DOHH2 (cell line): Measurements from ENCODE around the gene AEN.
A peak's percentile ranks its signal among the peaks of the same experiment; 100 is the strongest.
"Not testable (repeated sequence)": the region's sequence is repeated elsewhere in the genome, so short reads cannot be mapped to it uniquely, and the experiment has no call there.

Source experiments
- H3F3A ChIP-seq: fragments of 200-600 bp; sonication (generic), shearing (Covaris generic); 2 replicates; pipeline ENCODE4 v1.6.0; 2016; ENCODE audit warnings: antibody characterized with exemption, mild to moderate bottlenecking; ENCODE audit not compliant: control insufficient read depth, insufficient read depth
- H3K27ac ChIP-seq: fragments of 200-600 bp; sonication (generic); 2 replicates; pipeline ENCODE4 v1.5.1; 2014; ENCODE audit warnings: low read depth, mild to moderate bottlenecking, low read length, moderate library complexity
- H3K27me3 ChIP-seq: fragments of 200-600 bp; sonication (generic); 2 replicates; pipeline ENCODE4 v1.6.1; 2014; ENCODE audit warnings: mild to moderate bottlenecking, low read length, mixed read lengths; ENCODE audit not compliant: control insufficient read depth
- H3K36me3 ChIP-seq: fragments of 200-600 bp; sonication (generic); 2 replicates; pipeline ENCODE4 v1.6.1; 2014; ENCODE audit warnings: mild to moderate bottlenecking, low read length, moderate library complexity, mixed read lengths; ENCODE audit not compliant: control insufficient read depth
- H3K4me1 ChIP-seq: fragments of 200-600 bp; sonication (generic); 2 replicates; pipeline ENCODE4 v1.6.1; 2014; ENCODE audit warnings: mild to moderate bottlenecking, low read length, mixed read lengths; ENCODE audit not compliant: control insufficient read depth
- H3K4me2 ChIP-seq: fragments of 200-600 bp; sonication (generic); 2 replicates; pipeline ENCODE4 v1.6.0; 2014; ENCODE audit warnings: mild to moderate bottlenecking, low read length, moderate library complexity
- H3K4me3 ChIP-seq: fragments of 200-600 bp; sonication (generic); 2 replicates; pipeline ENCODE4 v1.5.1; 2014; ENCODE audit warnings: mild to moderate bottlenecking, low read length, mixed read lengths
- H3K79me2 ChIP-seq: fragments of 200-600 bp; sonication (generic); 2 replicates; pipeline ENCODE4 v1.6.1; 2014; ENCODE audit warnings: mild to moderate bottlenecking, low read length, mixed read lengths; ENCODE audit not compliant: control insufficient read depth
- H3K9me2 ChIP-seq: fragments of 200-600 bp; sonication (generic); replicated peaks from 2 replicates; pipeline ENCODE4 v1.6.1; 2014; ENCODE audit warnings: mild to moderate bottlenecking, low read length, mixed read lengths; ENCODE audit not compliant: control insufficient read depth
- H3K9me3 ChIP-seq: fragments of 200-600 bp; sonication (generic); 2 replicates; pipeline ENCODE4 v1.6.1; 2014; ENCODE audit warnings: antibody characterized with exemption, low read length, mixed read lengths; ENCODE audit not compliant: control insufficient read depth, insufficient read depth
- H4K20me1 ChIP-seq: fragments of 200-600 bp; sonication (generic); 2 replicates; pipeline ENCODE4 v1.6.0; 2014; ENCODE audit warnings: low read depth, mild to moderate bottlenecking, antibody characterized with exemption, low read length, moderate library complexity; ENCODE audit not compliant: control insufficient read depth, insufficient read depth
- CTCF ChIP-seq: fragments of 200-600 bp; sonication (generic); IDR thresholded peaks from one replicate; pipeline ENCODE4 v1.5.1; 2014; ENCODE audit warnings: antibody characterized with exemption, mild to moderate bottlenecking, low read depth, low read length; ENCODE audit not compliant: poor library complexity, severe bottlenecking
- EZH2phosphoT487 ChIP-seq: fragments of 200-600 bp; sonication (generic); IDR thresholded peaks from 2 replicates; pipeline ENCODE4 v1.6.1; 2017; ENCODE audit warnings: borderline replicate concordance, mild to moderate bottlenecking, antibody characterized with exemption, low read length, moderate library complexity, mixed read lengths

Gene AEN

GRCh38 chr15:88630798-88631463 lies 9.8 kb downstream of the AEN start:
- Histone ChIP-seq H3K36me3 (peaks cover 90% of the 10 kb centered on the region), H3K27ac (peak overlapping the region; percentile 97), H3K4me1 (peaks cover 97% of the 10 kb centered on the region), H3K79me2 (peaks cover 79% of the 10 kb centered on the region), H3K27me3 (no peaks in the 10 kb centered on the region), H4K20me1 (peaks cover 19% of the 10 kb centered on the region), H3K9me2 (no peaks in the 10 kb centered on the region), H3K9me3 (no peaks in the 10 kb centered on the region), H3K4me2 (no peak overlapping the region), H3F3A (peaks cover 38% of the 10 kb centered on the region), H3K4me3 (no peak overlapping the region)
- no peak for TF ChIP-seq EZH2phosphoT487
- no peak for TF ChIP-seq CTCF

DNA sequence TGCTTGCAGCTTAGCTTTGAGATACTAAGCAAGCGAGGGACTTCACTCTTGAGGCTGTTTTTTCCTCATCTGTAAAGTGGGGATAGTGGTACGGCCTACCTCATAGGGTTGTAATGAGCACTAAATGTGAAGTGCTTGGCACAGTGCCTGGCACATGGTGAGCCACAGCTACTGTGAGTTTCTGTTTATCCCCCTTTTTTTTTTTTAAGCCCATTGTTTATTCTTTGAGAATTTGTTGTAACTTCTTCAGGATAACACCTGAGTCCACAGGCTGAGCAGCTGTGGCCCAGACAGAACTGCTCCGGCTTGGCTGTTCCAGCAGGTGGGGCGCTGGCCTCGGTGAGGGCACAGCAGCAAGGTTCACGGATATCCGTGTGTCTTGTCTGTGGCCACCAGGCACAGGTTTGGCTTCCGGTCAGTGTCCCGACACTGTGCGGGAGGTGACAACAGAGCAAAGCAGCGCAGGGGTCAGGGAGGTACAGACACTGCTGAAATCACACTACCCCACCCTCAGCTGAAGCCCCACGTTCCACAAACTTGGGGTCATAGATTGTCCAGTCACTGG lies 10.4 kb downstream of the AEN start:
- no peak for TF ChIP-seq CTCF
- TF ChIP-seq EZH2phosphoT487, result no peak
- peak overlapping the region; percentile 12; the same call in 1 of the 2 replicates for H3K4me2 ChIP-seq
- H3K9me3 ChIP-seq, result no peaks in the 10 kb centered on the region
- peaks cover 39% of the 10 kb centered on the region for H3F3A ChIP-seq
- peaks cover 14% of the 10 kb centered on the region for H4K20me1 ChIP-seq
- peaks cover 79% of the 10 kb centered on the region for H3K79me2 ChIP-seq
- H3K4me3 ChIP-seq, result 0 out of 2 replicates have a peak overlapping the region, but pooled peaks have one; percentile 15
- peaks cover 90% of the 10 kb centered on the region for H3K36me3 ChIP-seq
- H3K4me1 ChIP-seq, result peaks cover 97% of the 10 kb centered on the region
- H3K27me3 ChIP-seq, result no peaks in the 10 kb centered on the region
- no peaks in the 10 kb centered on the region for H3K9me2 ChIP-seq
- peak overlapping the region; percentile 97 for H3K27ac ChIP-seq

GRCh38 chr15:88632797-88633196 lies 11.7 kb downstream of the AEN start:
- H3K9me2 ChIP-seq, H4K20me1 ChIP-seq, H3K27me3 ChIP-seq, H3K4me3 ChIP-seq, H3K9me3 ChIP-seq: not testable (repeated sequence)
- Histone ChIP-seq H3K4me1 (peaks cover 97% of the 10 kb centered on the region), H3F3A (peaks cover 44% of the 10 kb centered on the region), H3K79me2 (peaks cover 79% of the 10 kb centered on the region), H3K36me3 (peaks cover 85% of the 10 kb centered on the region), H3K27ac (peak overlapping the region; percentile 97), H3K4me2 (peak overlapping the region; percentile 37)

DNA sequence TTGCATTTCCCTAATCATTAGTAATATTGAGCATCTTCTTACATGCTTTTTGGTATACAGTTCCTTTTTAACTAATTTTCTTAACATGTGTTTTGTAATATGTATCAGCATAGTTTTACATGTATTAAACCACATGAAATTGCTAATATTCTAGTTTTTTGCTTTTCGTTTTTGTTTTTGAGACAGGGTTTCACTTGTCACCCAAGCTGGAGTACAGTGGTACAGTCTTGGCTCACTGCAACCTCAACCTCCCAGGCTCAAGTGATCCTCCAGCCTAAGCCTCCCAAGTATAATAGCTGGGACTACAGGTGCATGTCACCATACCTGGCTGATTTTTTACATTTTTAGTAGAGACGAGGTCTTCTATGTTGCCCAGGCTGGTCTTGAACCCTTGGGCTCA lies 13.3 kb downstream of the AEN start:
- peaks cover 97% of the 10 kb centered on the region for H3K4me1 ChIP-seq
- peaks cover 79% of the 10 kb centered on the region for H3K36me3 ChIP-seq
- H3K27ac ChIP-seq, result peak overlapping the region; percentile 97
- no peaks in the 10 kb centered on the region for H3K9me3 ChIP-seq
- H3K4me2 ChIP-seq, result peak overlapping the region; percentile 99
- peak overlapping the region; percentile 87 for H3K4me3 ChIP-seq
- H3K27me3 ChIP-seq, result no peaks in the 10 kb centered on the region
- peaks cover 57% of the 10 kb centered on the region for H3F3A ChIP-seq
- H3K79me2 ChIP-seq, result peaks cover 76% of the 10 kb centered on the region
- no peak for TF ChIP-seq EZH2phosphoT487
- TF ChIP-seq CTCF, result no peak
- H4K20me1 ChIP-seq, result no peaks in the 10 kb centered on the region
- H3K9me2 ChIP-seq, result no peaks in the 10 kb centered on the region
